ENCODE results near the gene DPPA4.

DPPA4 gene

DNA sequence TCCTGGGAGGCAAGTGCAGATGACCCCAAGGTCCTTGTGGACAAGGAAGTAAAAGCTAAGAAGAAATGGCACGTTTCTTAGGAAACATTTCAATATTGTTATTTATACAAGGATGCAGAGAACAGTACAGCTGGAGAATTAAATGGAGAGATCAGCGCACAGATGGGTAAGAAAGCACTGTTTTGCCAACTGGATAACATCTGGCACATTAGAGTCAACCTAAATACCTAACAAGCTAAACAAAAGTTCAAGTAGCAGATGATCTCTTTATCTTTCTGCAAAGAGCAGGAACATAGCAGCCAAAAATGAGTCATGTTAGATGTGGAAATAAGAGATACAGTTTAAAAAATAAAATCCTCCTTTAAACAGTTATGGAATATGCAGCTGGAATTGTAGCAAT is 15.7 kb upstream of the DPPA4 start:
- TF ChIP-seq CTCF (IDR thresholded peaks at IDR 0.05; ENCODE audit: extremely low read depth, missing control alignments) = no peak
- no peak for DNase-seq (ENCODE audit: low spot score)

DNA sequence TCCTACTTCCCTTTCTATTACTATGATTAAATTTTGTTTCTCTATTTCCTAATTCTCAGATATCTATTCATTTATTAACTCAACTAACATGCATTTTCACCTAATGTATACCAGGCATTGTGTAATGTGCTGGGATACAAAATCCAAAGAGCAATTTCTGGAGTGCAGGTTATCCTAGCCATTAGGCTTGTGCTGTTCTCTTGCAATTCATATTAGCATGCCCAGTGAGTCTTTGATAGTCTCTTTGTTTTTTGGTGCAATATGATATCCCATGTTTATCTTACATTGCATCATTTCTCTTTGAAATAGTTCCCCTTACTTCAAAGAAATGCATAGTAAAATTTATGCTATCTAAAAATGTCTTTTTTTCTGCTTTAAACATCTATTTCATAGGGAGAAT is 13.9 kb upstream of the DPPA4 start:
- no peak for TF ChIP-seq CTCF (IDR thresholded peaks at IDR 0.05; ENCODE audit: extremely low read depth, missing control alignments)
- no peak for DNase-seq (ENCODE audit: low spot score)

DNA sequence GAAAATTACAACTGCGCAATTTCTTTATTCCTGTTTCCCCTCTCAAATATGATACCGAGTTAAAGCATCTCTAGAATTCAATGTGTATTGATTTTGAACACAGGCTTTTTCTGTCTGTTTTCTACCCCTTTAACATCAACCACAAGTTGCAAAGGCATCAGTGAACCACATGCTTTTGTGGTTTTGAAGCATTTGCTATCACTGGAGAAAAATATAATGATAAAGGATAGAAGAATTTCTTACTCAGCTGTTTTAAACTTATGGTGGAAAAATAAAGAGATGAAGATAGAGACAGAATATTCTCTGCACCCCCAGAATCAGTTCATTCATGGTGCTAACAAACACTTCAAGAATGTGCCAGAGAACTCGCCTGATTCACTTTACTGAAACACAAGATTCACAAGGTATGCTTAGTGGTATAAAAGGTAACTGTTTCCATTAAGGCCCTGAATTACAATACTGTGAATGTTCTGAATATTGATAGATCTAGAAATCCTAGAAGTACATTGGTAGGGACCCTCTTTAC is 9.5 kb upstream of the DPPA4 start:
- TF ChIP-seq CTCF (IDR thresholded peaks at IDR 0.05; ENCODE audit: extremely low read depth, missing control alignments) = no peak
- no peak for DNase-seq (ENCODE audit: low spot score)

GRCh38 chr3:109346099-109346498 is 8.8 kb upstream of the DPPA4 start:
- no peak for TF ChIP-seq CTCF (IDR thresholded peaks at IDR 0.05; ENCODE audit: extremely low read depth, missing control alignments)
- DNase-seq (ENCODE audit: low spot score) = no peak

DNA sequence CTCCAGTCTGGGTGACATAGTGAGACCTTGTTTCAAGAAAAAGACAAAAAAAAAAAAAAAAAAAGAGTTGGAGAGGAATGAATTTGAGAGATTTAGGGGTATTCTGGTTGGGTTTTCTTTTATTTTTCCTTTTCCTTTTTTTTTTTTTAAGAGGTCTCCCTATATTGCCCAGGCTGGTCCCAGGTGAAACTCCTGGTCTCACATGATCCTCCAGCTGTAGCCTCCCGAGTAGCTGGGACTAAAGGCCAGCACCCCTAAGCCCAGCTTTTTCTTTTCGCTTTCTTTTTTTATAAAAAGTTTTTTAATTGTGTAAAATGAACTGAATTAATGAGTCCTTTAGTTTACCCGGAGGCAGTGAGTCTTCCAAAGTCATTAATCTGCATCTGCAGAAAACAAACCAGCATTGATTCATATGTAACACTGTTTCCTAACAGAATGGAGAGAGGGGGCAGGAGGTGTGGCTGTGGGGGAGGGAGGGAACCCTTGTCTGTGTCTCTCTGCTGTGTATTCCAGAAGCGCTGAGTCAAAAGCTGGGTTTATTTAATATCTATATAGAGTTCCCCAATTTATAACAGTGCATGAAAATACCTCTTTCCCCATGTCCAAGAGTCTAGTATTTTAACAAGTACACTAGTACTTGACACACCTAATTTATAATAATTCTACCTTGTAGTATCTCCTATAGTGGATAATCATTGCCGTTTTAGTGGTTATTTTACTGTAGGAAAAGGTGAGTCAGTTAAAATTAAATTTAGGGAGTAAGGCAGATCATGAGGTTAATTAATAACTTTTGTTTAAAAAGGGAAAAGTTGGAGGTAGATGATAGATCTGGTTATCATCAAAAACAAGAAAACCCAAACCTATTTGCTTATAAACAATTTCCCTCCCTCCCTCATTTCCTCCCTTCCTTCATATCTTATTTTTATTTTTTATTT is 2.6 kb upstream of the DPPA4 start:
- no peak for DNase-seq (ENCODE audit: low spot score)

DNA sequence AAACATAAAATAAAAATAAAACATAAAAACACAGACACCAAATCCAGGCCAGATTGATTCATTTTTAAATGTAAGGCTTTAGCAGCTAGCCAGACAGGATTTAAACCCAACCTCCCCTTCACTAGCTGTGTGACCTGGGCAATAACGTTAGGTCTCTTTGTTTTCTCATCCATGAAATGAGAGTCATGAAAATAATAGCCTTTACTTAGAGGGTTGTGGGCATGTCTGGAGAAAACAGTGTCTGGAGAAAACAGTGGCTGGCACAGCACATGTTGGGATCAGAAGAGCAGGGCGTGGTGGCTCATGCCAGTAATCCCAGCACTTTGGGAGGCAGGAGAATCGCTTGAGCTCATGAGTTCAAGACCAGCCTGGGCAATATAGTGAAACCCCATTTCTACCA is 1.9 kb upstream of the DPPA4 start:
- no peak for TF ChIP-seq CTCF (IDR thresholded peaks at IDR 0.05; ENCODE audit: extremely low read depth, missing control alignments)
- no peak for DNase-seq (ENCODE audit: low spot score)

More for the DNA sequence above, 2.6 kb upstream of the DPPA4 start:
- TF ChIP-seq CTCF (IDR thresholded peaks at IDR 0.05; ENCODE audit: extremely low read depth, missing control alignments) = no peak

GRCh38 chr3:109338322-109338721 is 976 bp upstream of the DPPA4 start:
- TF ChIP-seq CTCF (IDR thresholded peaks at IDR 0.05; ENCODE audit: extremely low read depth, missing control alignments) = no peak
- no peak for DNase-seq (ENCODE audit: low spot score)
